ENCODE measurements around the gene BMP3. TPM values are rescaled to one million over a fixed set of nuclear protein-coding genes. Genes with fewer than 3 reads are reported as not detected.

Gene BMP3
- total RNA-seq, 2 donors from 2014 or later: not detected

DNA sequence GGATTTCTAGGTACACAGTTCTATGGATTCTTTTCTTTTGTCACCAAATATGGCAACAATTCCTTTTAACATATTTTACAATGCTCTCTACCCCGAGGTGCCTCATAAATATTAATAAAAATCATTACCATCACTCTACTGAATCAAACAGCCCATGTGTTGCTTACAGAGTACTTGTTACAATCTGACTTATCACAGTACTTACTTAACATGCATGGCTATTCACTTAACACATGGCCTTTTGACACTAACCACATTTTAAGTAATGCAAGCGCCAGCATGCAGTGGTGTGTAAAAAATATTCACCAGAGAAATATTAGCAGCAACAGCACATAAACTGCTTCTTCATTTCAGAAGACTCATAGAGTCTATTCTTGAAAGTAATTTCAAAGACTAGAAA, 64.9 kb downstream of the BMP3 start:
- Mint-ChIP-seq H3K36me3 (ENCODE audit: low read depth) (no peaks in the 10 kb centered on the region), H3K4me3 (no peak overlapping the region), H3K4me1 (no peaks in the 10 kb centered on the region), H3K27me3 (peaks cover 6% of the 10 kb centered on the region), H3K27ac (no peak overlapping the region)
- no peak for ATAC-seq
- DNase-seq: no peak
- H3K9me3 ChIP-seq (ENCODE audit: control insufficient read depth, low read length, poor library complexity, severe bottlenecking): no peaks in the 10 kb centered on the region

DNA sequence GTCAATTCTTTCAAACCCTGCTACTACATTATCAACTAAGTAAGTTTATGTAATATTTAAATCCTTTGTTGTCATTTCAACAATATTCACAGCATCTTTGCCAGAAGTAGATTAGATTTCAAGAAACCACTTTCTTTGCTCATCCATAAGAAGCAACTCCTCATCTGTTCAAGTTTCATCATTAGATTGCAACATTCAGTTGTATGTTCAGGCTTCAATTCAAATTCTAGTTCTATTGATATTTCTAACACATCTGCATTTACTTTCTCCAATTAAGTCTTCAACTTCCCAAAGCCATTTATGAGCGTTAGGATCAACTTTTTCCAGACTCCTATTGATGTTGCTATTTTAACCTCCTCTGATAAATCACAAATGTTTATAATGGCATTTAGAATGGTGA, 66.1 kb downstream of the BMP3 start:
- Mint-ChIP-seq H3K36me3 (ENCODE audit: low read depth) (no peaks in the 10 kb centered on the region), H3K4me3 (no peak overlapping the region), H3K4me1 (no peaks in the 10 kb centered on the region), H3K27ac (no peak overlapping the region), H3K27me3 (peaks cover 6% of the 10 kb centered on the region)
- H3K9me3 ChIP-seq (ENCODE audit: control insufficient read depth, low read length, poor library complexity, severe bottlenecking): no peaks in the 10 kb centered on the region
- DNase-seq (no peak), ATAC-seq (no peak)

DNA sequence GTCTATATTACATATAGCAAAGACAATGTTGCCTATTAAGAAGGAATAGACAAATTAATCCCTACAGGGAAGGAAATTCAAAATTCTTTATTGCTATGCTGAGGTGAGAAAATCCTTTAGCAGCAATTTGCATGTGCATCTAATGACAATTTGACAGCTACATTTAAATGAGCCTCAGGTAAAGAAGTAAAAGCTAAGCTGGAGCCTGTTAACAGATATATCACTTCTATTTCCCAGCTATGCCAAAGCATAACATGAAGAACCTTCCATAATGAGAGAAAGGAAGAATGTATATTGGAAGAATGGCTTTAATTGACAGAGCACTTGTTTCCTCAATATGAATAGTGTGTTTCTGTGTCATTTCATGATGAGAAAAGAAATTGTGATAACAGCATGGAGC, 71.6 kb downstream of the BMP3 start:
- no peaks in the 10 kb centered on the region for H3K4me1 Mint-ChIP-seq
- DNase-seq: no peak
- H3K27ac Mint-ChIP-seq: no peak overlapping the region
- no peak overlapping the region for H3K4me3 Mint-ChIP-seq
- peaks cover 7% of the 10 kb centered on the region for H3K27me3 Mint-ChIP-seq
- no peaks in the 10 kb centered on the region for H3K9me3 ChIP-seq (ENCODE audit: control insufficient read depth, low read length, poor library complexity, severe bottlenecking)
- no peaks in the 10 kb centered on the region for H3K36me3 Mint-ChIP-seq (ENCODE audit: low read depth)
- ATAC-seq: no peak

DNA sequence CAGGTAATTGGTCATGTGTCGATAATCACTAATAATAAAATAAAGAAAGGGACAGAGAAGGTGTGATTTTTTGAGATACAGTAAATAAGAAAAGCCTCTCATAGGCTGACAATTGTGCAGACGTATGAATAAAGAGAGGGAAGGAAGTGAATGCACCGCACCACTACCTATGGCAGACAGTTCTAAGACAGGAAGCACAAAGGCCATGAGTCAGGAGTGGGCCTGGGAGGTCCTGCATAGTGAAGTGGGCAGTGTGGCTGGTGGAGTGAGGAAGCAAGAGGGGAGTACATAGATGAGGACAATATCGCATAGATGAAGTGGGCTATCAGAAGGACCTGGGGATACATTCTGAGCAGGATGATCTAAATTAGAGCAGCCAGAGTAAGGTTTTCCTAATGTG, 75.6 kb downstream of the BMP3 start:
- H3K9me3 ChIP-seq (ENCODE audit: control insufficient read depth, low read length, poor library complexity, severe bottlenecking): no peaks in the 10 kb centered on the region
- H3K27ac Mint-ChIP-seq: no peak overlapping the region
- no peak overlapping the region for H3K4me3 Mint-ChIP-seq
- ATAC-seq: no peak
- no peak for DNase-seq
- no peaks in the 10 kb centered on the region for H3K36me3 Mint-ChIP-seq (ENCODE audit: low read depth)
- no peaks in the 10 kb centered on the region for H3K4me1 Mint-ChIP-seq
- peaks cover 7% of the 10 kb centered on the region for H3K27me3 Mint-ChIP-seq

Other genes starting within 250 kb of the BMP3 start
- under 1 TPM; 0.10 to 0.55 TPM for gene PRKG2, start 184.5 kb downstream of the BMP3 start, total RNA-seq

Measured in T-helper 17 cell (primary cell).